ENCODE results near the gene SIRT1. TPM values are rescaled to one million over a fixed set of nuclear protein-coding genes. Genes with fewer than 3 reads are reported as not detected.
"Not testable (repeated sequence)": the region's sequence is repeated elsewhere in the genome, so short reads cannot be mapped to it uniquely, and the experiment has no call there.

SIRT1 gene
- total RNA-seq, 4 donors from 2014 or later: 12.5 to 23.8 (median 20.7) TPM

DNA sequence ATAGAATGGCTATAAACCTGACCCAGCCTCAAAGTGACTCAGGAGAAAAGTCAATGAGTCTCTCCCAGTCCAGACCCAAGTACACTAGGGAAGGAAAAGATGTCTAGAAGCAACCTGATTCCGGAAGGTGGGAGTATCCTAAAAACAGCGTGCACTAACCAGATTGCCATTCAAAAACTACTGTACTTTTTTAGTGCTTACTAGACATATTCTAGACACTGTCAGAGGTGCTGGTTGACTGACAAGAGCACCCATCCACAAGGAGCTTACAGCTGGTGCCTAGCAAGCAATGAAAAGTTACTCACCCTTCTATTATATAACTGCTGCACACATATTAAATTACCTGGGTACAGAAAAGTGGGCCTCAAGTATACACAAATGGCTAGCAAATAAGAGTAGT is 81.0 kb downstream of the SIRT1 start:
- Histone ChIP-seq H3K27me3 (no peaks in the 10 kb centered on the region), H3K4me1 (no peaks in the 10 kb centered on the region), H3K27ac (no peak overlapping the region), H3K9me3 (no peaks in the 10 kb centered on the region), H3K36me3 (peaks cover 0 to 23% (median 4%) of the 10 kb centered on the region in 4 donors), H3K4me3 (no peak overlapping the region)
- TF ChIP-seq POLR2AphosphoS5 (IDR thresholded peaks at IDR 0.05): no peak
- no peak for TF ChIP-seq EP300 (IDR thresholded peaks at IDR 0.05; ENCODE audit: low read depth)
- TF ChIP-seq POLR2A (IDR thresholded peaks at IDR 0.05): no peak
- TF ChIP-seq, protein P1, sequence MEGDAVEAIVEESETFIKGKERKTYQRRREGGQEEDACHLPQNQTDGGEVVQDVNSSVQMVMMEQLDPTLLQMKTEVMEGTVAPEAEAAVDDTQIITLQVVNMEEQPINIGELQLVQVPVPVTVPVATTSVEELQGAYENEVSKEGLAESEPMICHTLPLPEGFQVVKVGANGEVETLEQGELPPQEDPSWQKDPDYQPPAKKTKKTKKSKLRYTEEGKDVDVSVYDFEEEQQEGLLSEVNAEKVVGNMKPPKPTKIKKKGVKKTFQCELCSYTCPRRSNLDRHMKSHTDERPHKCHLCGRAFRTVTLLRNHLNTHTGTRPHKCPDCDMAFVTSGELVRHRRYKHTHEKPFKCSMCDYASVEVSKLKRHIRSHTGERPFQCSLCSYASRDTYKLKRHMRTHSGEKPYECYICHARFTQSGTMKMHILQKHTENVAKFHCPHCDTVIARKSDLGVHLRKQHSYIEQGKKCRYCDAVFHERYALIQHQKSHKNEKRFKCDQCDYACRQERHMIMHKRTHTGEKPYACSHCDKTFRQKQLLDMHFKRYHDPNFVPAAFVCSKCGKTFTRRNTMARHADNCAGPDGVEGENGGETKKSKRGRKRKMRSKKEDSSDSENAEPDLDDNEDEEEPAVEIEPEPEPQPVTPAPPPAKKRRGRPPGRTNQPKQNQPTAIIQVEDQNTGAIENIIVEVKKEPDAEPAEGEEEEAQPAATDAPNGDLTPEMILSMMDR (IDR thresholded peaks at IDR 0.05): no peak
- in situ Hi-C loops (cut with MboI; ENCODE audit: low pct_ligation_motif_present in 1 of 4, low pct_unique_long_range_greater_than_20kb in 1 of 4, low sequenced_read_pairs in 3 of 4) (no loop called here), intact Hi-C loops (cut with DNase I; ENCODE audit: low total_unique reads) (no loop called here)
- DNase-seq: no peak
- 100% methylated on average over 2 of the region's 2 CpGs; no CpG with 5 or more reads in 1 of the 2 donors for WGBS, 2 donors (ENCODE audit: low coverage in 1 of 2)

GRCh38 chr10:67966035-67966434 is 81.6 kb downstream of the SIRT1 start:
- in situ Hi-C loops (cut with MboI; ENCODE audit: low pct_ligation_motif_present in 1 of 4, low pct_unique_long_range_greater_than_20kb in 1 of 4, low sequenced_read_pairs in 3 of 4); H3K27ac ChIP-seq; H3K27me3 ChIP-seq; DNase-seq; H3K4me1 ChIP-seq; intact Hi-C loops (cut with DNase I; ENCODE audit: low total_unique reads); H3K4me3 ChIP-seq; H3K9me3 ChIP-seq: not testable (repeated sequence)
- H3K36me3 ChIP-seq: peaks cover 0 to 25% (median 4%) of the 10 kb centered on the region in 4 donors
- WGBS, 2 donors (ENCODE audit: low coverage in 1 of 2): 98 to 100% methylated on average over 4 of the region's 4 CpGs

Small RNAs within 50 kb of the gene (small RNA-seq; reads per million reads assigned to genes)
- gene RNU6-523P: 0 reads per million in 4 donors

Other genes with a start within 250 kb of the SIRT1 start
- 10 to 100 TPM in 1 of 4 donors, 1 to 10 TPM in 1, under 1 TPM in 2; 0.68 to 75.2 (median 1.4) TPM for gene CTNNA3, start 188.5 kb upstream of the SIRT1 start, total RNA-seq
- 1 to 10 TPM; 2.0 to 8.7 (median 4.4) TPM for gene DNAJC12, start 46.5 kb upstream of the SIRT1 start, total RNA-seq
- gene HERC4, start 190.6 kb downstream of the SIRT1 start, total RNA-seq: 100 to 1,000 TPM in 2 of 4 donors, 10 to 100 TPM in 2; 32.0 to 154 (median 105) TPM
- gene MYPN, start 224.8 kb downstream of the SIRT1 start, total RNA-seq: 1 to 10 TPM in 1 of 4 donors, under 1 TPM in 2, not detected in 1; 0.27 to 1.5 (median 0.79) TPM

Data from transverse colon (tissue), 4 donors.